HG03025 (cell line): ENCODE data around the gene NBPF1.
"Not testable (repeated sequence)": the region's sequence is repeated elsewhere in the genome, so short reads cannot be mapped to it uniquely, and the experiment has no call there.

Experiments
- ATAC-seq: cut with Tn5 transposase; IDR thresholded peaks from one replicate; pipeline ENCODE4 v1.9.1; 2021; ENCODE audit warnings: mild to moderate bottlenecking, moderate library complexity; ENCODE audit not compliant: unreplicated experiment, low FRiP score

The NBPF1 gene

DNA sequence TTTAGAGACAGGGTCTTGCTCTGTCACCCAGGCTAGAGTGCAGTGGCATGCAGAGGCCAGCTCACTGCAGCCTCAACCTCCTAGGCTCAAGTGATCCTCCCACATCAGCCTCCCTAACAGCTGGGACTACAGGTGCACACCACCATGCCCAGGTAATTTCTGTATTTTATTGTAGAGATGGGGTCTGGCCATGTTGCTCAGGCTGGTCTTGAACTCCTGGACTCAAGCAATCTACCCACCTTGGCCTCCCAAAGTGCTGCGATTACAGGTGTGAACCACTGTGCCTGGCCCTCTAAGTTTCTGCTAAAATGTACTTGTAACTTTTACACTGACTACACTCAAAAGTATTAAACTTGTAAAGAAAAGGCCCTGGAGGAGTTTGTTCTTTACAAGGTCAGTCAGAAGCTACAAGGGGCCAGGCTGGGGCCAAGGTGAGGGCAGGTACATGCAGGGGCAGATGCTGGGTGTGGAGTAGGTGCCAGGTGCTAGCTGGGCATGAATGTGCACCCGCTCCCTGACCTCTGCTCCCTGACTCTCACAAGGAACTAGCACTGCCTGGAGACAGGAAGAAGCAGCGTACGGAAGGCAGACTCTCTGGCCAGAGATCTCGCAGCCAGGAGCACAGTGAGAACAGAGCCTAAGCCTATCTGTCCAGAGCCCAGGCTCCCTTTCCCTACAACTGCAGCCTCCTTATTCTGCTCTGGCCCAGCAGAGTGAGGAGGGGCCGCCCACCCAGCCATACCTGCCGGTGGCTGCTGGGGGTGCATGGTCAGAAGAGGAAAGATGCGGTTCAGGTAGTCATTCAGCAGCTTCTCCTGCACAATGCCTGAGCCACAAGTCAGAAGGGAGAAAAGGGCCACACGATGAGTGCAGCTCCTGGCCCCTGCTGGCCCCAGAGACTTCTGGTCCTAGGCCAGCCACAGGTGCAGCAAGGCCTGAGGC lies 28.9 kb upstream of the NBPF1 start:
- ATAC-seq = not testable (repeated sequence)

DNA sequence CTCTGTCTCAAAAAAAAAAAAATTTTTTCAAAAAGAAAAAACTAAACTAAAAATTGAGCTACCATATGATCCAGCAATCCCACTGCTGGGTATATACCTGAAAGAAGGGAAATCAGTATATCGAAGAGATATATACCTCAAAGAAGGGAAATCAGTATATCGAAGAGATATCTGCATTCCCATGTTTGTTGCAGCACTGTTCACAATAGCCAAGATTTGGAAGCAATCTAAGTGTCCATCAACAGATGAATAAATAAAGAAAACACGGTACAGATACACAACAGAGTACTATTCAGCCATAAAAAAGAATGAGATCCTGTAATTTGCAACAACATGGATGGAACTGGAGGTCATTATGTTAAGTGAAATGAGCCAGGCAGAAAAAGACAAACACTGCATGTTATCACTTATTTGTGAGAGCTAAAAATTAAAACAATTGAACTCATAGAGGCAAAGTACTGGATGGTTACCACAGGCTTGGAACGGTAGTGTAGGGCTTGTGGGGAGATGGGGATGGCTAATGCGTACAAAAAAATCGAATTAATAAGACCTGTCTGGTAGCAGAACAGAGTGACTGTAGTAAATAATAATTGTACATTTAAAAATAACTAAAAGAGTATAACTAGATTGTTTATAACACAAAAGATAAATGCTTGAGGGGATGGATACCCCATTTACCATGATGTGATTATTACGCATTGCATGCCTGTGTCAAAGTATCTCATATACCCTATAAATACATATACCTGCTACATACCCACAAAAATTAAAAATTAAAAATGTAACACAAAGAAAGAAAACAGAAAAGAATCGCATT lies 28.0 kb upstream of the NBPF1 start:
- ATAC-seq = not testable (repeated sequence)

DNA sequence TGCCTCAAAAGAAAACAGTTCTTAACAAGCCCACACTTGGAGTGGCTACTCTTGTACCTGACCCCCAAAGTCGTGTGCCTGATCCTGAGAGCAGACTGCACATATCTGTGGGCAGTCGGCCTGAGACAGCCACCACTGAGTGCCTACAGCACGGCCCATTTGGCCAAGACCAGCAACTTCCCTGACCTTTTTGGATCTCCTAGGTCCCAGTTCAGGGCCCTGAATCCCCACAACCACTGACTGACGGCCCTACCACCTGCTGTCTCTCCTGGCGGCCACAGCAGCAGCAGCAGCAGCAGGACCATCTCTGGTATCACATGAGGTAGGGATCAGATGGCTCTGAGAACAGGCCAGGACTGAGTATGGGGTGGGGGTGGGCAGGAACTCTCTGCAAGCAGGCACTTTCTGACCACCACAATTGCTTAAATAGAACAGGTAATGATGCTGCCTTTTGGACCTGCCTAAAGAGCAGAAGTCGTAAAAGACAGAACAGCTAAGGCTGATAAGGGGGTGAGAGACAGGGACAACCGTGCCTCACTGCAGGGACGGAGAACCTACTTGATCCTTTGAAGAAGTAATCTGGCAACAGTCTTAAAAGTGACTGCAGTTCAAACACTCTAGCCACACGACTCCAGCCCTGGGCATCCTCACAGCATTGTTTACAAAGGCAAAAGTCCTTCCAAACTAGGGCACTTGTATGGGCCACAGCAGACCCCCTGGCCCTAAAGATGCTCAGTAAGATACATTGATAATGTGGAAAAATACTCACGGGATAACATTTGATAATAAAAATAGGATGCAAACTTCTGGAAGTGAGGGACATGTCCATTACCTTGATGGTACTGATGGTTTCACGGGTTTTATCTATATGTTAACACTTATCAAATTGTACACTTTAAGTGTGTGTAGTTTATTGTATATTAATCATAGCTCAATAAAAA lies 26.0 kb upstream of the NBPF1 start:
- not testable (repeated sequence) for ATAC-seq

DNA sequence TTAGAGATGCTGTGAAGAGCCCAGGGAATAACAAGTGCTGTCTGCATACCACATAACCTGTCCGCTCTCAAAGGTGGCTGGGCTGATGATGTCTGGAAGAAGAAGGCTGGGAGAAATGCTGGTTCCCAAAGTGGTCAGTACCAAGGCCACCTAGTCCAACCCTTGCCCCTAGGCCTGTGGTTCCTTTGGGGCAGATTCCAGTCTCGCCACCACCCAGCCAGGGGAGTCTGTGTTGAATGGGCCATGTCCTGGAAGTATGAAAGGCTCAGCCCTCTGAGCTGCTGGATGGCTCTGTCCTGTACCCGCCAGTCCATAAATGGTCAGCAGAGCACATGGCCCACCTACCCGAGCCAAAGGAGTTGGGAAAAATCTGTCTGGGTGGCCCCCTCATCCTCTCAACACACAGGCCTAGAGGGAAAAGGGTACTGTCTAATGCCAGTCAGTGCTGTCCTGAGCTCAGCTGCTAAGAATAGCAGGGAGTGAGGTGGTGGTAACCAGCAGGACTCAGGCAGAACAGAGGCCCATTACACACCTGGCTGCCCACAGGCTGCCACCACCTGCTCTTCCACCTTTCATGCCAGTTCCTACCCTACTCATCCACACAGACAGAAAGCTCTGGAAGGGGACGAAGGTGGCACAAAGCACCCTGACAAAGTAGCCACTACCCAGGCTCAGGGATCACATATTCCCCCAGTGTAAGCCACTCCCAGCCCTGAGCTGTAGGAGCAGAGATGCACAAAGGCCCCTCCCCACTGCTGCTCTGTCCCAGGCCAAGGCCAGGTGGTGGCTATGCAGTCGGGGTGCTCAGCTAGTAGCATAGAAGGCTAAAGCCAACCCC lies 24.8 kb upstream of the NBPF1 start:
- not testable (repeated sequence) for ATAC-seq

DNA sequence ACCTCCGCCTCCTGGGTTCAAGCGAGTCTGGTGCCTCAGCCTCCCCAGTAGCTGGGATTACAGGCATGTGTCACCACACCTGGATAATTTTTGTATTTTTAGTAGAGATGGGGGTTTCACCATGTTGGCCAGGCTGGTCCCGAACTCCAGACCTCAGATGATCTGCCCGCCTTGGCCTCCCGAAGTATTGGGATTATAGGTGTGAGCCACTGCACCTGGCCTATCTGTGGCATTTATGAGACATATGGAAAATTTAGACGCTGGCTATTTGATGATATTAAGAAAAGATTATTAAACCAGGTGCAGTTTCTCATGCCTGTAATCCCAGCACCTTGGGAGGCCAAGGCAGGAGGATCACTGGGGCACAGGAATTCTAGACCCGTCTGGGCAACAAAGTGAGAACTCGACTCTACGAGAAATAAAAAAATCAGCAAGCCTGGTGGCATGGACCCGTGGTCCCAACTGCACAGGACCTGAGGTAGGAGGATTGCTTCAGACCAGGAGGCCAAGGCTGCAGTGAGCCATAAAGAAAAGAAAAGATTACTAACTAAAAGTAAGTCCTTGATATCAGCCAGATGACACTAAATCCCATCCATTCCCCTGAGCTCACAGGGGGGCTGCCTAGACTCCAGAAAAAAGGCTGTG lies 23.3 kb upstream of the NBPF1 start:
- ATAC-seq = not testable (repeated sequence)

DNA sequence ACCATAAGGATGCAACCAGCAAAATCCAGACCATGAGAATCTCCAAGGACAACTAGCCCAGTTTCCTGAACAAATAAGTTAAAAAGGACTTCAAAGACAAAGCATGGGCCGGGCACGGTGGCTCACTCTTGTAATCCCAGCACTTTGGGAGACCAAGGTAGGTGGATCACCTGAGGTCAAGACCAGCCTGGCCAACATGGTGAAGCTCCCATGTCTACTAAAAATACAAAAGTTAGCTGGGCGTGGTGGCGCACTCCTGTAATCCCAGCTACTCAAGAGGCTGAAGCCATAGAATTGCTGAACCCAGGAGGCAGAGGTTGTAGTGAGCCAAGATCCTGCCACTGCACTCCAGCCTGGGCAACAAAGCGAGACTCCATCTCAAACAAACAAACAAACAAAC lies 22.6 kb upstream of the NBPF1 start:
- ATAC-seq = not testable (repeated sequence)

DNA sequence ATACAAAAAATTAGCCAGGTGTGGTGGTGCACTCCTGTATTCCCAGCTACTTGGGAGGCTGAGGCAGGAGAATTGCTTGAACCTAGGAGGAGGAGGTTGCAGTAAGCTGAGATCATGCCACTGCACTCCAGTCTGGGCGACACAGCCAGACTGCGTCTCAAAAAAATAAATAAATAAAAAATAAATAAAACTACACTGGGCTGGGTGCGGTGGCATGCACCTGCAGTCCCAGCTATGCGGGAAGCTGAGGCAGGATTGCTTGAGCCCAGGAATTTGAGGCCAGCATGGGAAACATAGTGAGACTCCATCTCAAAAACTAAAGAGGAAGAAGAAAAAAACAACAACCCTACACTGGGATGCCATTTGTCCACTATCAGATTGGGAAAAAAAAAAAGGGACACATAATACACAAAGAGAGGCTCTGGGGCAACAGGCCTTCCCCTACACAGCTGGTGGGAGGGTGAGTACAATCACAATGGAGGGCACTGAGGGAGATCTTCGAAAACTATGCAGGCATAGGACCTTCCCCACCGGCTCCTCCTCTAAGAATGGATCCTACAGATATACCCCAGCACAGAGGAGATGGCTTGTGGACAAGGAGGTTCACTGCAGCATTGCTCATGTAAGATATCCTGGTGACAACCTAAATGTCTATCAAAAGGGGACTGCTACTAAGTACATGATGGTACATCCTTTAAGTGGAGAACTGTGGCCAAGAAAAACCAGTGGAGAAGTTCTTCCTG lies 20.3 kb upstream of the NBPF1 start:
- ATAC-seq = not testable (repeated sequence)

DNA sequence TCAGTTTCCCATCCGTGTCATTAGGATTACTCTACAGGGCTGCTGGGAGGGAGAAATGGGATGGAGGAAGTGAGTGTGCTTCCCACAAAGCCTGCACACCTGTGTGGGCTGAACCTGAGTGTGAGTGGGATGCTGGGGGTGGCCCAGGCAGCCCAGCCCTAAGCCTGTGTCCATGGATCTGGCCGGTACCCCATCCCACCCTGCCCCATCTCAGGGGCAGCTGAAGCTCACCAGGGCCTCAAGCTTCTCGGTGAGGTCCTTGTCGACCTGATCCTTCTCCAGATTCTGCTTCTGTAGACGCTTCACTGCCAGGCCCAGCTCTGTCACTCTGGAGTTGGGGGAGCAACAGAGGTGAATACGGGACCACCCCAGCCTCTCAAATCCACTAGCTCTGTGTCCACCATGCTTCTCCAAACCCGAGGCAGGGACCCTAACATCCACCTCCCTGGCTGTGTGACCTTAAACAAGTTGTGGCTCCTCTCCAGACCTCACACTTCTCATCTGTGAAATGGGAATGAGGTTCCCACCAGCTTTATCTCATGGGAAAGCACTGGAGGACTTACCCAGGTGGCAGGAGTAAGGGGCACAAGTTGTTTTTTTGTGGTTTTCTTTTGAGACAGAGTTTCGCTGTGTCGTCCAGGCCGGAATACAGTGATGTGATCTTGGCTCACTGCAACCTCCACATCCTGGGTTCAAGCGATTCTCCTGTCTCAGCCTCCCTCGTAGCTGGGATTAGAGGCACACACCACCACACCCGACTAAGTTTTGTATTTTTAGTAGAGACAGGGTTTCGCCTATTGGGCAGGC lies 18.9 kb upstream of the NBPF1 start:
- ATAC-seq = not testable (repeated sequence)

DNA sequence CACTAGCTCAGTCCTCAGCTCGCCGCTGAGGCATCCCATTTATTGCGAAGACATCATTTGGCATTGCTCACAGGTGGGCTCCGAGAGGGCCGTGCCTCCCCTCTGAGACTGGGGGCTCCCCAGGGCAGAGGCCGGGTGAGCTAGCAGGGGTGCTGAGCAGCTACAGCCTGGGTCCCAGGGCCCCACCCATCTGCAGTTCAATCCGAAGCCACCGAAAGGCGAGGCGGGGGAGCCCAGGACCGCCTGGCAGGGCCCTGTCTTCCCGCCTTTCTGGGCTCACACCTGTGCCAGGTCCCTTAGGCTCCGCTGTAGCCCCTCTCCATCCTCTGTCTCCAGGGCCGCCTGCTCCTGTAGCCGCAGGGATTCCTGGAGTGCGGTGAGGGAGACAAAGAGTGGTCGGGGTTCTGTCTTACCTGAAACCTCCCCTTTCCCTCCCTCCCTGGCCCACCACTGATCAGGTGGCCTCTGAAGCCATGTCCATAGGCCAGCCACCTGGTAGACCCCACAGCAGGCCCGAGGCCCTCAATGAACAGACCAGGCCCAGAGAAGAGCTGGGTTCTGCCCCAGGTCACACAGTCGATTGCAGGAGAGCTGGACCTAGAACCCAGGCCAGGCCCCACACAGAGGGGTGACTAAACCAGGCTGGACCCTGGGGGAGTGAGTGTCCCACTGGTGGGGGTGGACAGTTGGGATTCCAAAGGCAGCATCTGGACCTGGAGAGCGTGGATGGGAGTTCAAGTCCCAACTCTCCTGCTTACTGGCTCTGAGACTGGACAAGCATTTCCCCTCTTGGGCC lies 18.1 kb upstream of the NBPF1 start:
- ATAC-seq = no peak

DNA sequence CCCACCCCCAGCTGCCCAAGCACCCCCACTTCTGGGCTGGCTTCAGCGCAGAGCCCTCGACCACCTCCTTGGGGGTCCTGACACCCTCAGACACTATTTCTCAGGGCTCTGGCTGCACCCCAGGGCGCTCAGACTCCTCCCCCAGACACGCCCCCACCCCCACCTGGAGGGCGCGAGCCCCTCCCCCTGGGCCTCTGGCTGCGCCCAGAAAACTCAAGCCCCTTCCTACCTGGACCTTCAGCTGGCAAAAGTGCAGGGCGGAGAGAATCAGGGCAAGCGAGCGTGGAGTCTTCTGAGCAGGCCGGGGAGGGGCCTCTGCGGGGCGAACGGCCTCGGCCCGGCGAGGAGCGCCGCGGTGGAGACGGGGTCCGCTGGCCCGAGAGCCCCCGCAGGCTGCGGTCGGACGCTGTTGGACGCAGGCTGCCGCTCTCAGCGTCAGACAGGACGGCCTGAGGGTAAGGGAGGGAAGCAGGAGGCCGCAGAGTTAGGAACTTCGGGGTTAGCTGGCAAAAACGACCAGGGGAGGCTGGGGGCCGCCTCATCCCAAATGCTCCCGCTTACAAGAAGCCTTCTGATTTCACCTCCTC lies 17.4 kb upstream of the NBPF1 start:
- ATAC-seq = no peak

DNA sequence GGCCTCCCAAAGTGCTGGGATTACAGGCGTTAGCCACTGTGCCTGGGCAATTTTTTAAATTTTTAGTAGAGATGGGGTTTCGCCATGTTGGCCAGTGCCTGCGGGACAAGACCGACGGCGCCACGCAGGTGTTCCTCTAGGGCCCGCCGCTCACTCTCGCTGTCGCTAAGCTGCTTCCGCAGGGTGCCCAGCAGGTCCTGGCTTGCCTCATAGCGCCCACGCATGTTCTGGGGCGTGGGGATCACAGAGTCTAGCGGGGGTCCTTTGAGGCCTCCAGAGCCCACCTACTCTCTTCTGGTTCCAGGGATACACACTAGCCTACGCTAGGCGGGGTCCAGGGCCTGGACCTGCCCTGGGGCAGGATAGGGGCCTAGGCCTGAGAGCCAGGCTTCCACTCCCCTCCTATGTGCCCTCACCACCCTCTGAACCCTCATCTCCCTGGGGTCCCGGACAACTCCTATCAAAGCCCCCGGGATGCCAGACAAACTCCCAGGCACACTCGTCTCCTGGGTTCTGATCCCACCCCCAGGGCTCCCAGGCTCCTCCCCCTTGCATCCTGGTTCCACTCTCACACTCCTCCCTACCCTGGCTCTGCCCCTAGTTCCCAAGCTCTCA lies 16.7 kb upstream of the NBPF1 start:
- ATAC-seq = not testable (repeated sequence)

DNA sequence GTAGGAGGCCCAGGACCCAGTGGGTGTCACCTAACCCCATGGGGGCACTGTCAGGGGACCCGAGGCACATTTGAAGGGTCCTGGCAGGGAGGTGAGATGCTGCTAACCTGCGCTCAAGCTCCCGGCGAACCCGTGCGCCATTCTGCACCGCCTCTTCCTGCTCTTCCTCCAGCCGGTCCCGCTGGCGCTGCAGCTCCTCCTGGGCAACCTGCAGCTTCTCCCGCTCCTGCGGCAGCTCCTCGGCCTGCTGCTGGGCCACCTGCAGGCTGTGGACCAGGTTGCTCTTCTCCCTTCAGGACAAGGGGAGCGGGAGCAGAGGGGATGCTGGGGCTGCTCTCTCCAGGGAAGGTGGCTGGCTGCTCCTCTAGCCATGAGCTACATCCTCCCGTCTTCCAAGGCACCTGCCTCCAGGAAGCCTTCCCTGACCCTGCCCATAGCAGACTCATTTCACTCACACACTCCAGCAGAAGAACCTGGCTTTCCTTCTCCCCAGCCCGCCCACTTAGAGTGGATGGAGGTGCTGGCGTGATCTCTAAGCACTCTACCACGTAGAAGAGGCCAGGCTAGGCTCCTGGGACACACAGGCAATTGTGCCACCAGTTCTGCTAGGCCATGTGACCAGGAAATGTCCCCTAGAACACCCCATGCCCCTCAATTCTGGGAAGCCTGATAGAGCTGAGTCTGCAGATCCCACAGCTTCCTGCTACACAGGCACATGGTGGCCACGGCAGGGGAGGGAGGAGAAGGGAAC lies 15.2 kb upstream of the NBPF1 start:
- no peak for ATAC-seq

DNA sequence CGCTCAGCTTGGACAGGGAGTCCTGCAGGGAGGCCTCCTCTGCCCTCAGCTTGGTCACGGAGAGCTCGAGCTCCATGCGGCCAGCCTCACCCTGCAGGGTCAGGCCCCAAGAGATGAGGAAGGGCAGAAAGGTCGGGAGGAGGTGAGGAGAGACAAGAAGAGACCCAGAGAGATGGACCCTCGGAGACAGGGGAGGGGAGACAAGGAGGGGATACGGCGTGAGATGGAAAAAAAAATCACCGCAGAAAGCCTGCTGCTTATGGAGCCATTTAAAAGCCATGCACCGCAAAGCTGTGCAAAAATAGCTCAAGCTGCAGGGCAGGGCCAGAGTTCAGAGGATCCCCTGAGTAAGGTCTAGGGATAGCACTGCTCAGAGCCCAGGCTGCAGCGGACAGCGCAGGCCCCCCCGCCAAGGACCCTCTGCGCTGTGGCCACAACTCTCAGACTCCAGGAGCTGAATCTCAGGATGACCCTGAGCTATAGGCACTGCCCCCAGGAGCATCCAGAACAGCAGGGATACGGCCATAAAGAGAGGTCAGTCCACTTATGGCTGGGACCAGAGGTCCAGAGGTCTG lies 13.1 kb upstream of the NBPF1 start:
- ATAC-seq = not testable (repeated sequence)

DNA sequence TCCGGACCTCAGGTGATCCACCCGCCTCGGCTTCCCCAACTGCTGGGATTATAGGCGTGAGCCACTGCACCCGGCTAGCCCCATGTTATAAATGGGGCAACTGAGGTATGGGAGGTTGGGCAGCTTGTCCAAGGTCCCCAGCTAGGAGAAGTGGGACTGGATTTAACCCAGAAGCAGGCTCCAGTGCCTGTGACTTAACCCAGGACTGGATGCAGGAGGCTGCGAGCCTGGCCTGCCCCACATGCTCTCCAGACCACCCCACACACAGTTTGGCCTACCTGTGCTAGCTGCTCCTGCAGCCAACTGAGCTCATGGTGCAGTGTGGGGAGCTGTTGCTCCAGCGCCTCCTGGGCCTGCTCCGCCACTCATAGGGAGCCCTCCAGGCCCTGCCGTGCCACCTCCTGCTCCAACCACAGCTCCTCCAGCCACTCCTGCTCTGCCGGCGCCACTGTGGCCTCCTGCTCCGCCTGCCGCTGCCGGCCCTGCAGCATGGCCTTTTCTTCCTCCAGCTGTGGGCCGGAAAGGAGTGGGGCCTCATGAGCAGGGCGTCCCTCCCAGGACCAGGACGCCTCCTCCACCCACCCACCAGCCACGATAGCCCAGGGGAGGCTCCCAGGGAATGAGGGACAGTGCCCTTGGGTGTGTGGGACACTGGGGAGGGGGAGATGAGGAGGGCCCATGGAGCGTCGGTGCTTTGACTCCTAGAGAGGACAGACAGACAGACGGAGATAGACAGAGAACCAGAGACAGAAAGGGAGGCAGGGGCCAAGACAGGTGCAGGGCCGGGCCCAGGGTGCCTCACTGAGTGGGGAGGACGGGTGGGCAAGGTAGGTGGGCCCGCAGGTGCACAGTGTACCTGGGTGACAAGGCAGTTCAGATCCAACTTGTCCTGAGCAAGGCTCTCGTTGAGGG lies 12.4 kb upstream of the NBPF1 start:
- ATAC-seq = no peak
